Muscle layer of duodenum (tissue), 2 donors: ENCODE measurements around the gene DPT.

ENCODE experiments used
- H3K27ac ChIP-seq: one replicate; pipeline ENCODE4 v1.7.0; 2013; ENCODE audit warnings: mild to moderate bottlenecking, low read length
- H3K27me3 ChIP-seq: one replicate; pipeline ENCODE4 v1.7.0; 2013; ENCODE audit warnings: low read depth, mild to moderate bottlenecking, control low read depth, low read length
- H3K36me3 ChIP-seq, 2 donors: one replicate each; pipeline ENCODE4 v1.7.0; 2013; ENCODE audit warnings: low read length in 2 of 2, control low read depth in 1 of 2, mild to moderate bottlenecking in 1 of 2; ENCODE audit not compliant: insufficient read depth in 2 of 2, control insufficient read depth in 1 of 2
- H3K4me1 ChIP-seq, 2 donors: one replicate each; pipeline ENCODE4 v1.7.0; 2013; ENCODE audit warnings: low read length in 2 of 2, mild to moderate bottlenecking in 2 of 2, control low read depth in 1 of 2, moderate library complexity in 1 of 2; ENCODE audit not compliant: insufficient read depth in 2 of 2, control insufficient read depth in 1 of 2
- H3K4me3 ChIP-seq, 2 donors: one replicate each; pipeline ENCODE4 v1.7.0; 2013; ENCODE audit warnings: low read length in 2 of 2, low read depth in 1 of 2, mild to moderate bottlenecking in 1 of 2
- H3K9me3 ChIP-seq, 2 donors: one replicate each; pipeline ENCODE4 v1.7.0; 2013; ENCODE audit warnings: low read length in 2 of 2, control low read depth in 1 of 2, mild to moderate bottlenecking in 1 of 2; ENCODE audit not compliant: control insufficient read depth in 1 of 2
- donor health status: healthy.

DPT gene

DNA sequence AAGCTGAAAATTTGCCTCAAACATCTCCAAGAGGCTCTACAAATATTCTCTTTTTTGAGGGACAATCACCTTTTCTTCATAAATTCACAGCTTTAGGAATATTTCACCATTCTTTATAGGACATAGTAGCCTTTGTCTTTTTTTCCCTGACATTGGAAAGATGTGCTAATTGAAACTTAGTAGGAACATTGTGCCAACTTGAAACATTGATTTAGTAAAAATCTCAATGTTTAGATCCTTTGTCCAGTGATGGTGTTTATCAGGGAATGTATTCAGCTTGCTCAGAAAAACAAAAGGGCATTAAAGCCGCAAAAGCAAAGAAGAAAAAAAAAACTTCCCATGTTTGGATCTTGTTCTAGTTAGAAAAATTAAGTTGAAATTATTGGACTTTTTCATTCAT, 52.1 kb downstream of the DPT start:
- H3K27me3 ChIP-seq, result no peaks in the 10 kb centered on the region
- H3K36me3 ChIP-seq, result no peaks in the 10 kb centered on the region
- no peak overlapping the region for H3K27ac ChIP-seq
- no peaks in the 10 kb centered on the region for H3K4me1 ChIP-seq
- no peak overlapping the region for H3K4me3 ChIP-seq
- peaks cover 0 to 4% of the 10 kb centered on the region in 2 donors for H3K9me3 ChIP-seq

DNA sequence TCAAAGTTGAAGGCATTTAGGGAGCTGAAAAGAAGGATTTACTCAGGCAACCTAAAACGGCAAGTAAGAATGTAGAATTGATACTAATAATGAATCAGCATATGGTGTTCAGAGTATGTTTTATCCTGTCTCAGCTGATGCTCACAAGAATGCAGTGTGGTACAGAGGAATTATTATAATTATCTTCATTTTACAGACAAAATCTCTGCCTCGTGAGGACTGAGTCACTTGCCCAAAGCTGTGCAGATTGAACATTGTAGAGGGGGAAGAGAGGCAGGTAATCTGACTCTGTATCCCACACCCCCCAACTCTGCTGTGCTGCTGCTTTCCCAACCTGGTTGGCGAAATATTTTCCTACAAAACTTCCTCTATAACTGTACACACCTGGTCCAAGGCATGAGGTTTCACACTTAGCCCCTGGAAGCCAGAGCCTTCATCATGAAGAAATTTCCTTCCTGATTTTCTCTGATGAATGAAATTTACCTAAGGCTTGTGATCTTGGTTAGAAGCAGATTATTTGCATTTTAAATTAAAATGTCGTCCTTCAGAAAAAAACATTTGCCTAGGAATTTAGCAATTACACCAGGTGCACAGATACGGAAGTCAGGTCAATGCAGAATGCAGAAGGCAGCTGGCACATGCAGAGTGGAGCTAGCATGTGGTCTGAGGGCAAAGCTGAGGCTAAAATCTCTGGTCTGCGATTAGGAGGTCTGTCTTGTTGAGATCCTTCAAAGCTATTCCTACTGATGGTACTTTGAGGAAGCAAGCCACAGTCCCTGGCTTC, 52.8 kb downstream of the DPT start:
- peaks cover 0 to 4% of the 10 kb centered on the region in 2 donors for H3K9me3 ChIP-seq
- no peak overlapping the region for H3K4me3 ChIP-seq
- H3K36me3 ChIP-seq, result no peaks in the 10 kb centered on the region
- H3K4me1 ChIP-seq, result no peaks in the 10 kb centered on the region
- no peak overlapping the region for H3K27ac ChIP-seq
- no peaks in the 10 kb centered on the region for H3K27me3 ChIP-seq

DNA sequence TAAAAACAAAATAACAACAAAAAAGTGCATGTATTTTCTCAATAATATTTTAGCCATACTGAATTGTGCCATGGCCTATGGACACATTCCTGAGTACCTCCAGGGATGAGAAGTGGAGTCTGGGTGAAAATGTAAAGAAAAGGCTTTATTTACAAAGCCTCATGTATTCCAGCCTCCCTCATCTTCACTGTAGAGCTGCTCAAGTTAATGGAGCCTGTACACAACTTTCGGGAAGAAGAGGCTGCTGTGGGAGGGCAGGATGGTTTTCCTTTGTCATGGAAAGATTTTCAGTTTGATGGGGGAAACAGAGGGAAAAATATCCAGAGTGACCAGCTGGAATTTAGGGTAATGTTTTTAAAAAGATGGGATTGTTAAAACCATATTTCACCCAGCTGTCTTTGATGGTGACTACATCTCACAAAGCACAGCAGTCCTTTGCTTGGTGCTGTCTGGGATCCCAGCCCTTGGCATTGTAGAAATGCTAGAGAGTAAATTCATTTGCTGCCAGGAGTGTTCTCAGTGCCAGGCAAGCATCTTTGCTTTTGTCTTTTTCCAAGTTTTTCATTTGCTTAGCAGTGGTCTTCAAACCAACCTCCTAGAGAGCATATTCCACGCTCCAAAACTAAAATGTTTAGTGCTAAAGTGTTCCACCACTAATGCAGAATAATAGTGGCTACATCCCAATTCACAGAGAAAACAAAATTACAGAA, 54.9 kb downstream of the DPT start:
- Histone ChIP-seq H3K36me3 (no peaks in the 10 kb centered on the region), H3K27ac (no peak overlapping the region), H3K27me3 (no peaks in the 10 kb centered on the region), H3K4me3 (no peak overlapping the region), H3K4me1 (no peaks in the 10 kb centered on the region), H3K9me3 (peaks cover 0 to 4% of the 10 kb centered on the region in 2 donors)

DNA sequence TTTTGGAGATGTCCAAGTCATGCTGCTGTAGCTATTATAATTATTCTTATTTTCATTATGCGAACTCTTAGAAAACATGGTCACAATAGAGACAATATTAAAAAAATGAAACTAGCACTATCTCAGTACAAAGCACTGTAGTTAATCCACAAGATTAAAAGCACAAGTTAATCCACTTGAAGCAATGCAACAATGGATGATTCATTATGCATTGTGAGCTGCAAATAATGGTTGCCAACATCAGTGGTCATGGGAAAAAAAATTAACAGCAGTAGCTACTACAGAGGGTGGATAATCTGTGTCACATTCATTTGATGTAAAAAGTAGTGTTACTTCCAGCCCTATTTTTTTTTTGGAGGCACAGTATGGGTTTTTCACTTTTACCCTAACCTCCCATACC, 56.7 kb downstream of the DPT start:
- Histone ChIP-seq H3K4me1 (no peaks in the 10 kb centered on the region), H3K27ac (no peak overlapping the region), H3K4me3 (no peak overlapping the region), H3K36me3 (no peaks in the 10 kb centered on the region), H3K27me3 (no peaks in the 10 kb centered on the region), H3K9me3 (peaks cover 0 to 4% of the 10 kb centered on the region in 2 donors)

DNA sequence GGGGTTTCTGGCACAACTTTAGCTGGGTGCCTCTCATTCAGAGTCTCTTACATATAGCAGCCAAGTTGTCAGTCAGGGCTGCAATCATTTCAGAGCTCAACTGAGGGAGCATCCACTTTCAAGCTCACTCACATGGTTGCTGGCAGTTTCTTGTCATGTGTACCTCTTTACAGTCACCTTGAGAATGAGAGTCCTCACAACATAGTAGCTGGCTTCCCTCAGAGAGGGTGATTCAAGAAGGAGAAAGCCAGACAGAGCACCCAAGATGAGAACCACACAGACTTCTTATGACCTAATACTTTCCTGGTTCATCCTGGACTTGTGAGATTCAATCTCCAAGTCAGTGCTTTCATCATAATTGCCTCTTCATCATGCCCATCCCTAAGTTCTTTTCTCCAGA, 57.2 kb downstream of the DPT start:
- Histone ChIP-seq H3K27ac (no peak overlapping the region), H3K9me3 (peaks cover 0 to 4% of the 10 kb centered on the region in 2 donors), H3K4me3 (no peak overlapping the region), H3K4me1 (no peaks in the 10 kb centered on the region), H3K36me3 (no peaks in the 10 kb centered on the region), H3K27me3 (no peaks in the 10 kb centered on the region)

DNA sequence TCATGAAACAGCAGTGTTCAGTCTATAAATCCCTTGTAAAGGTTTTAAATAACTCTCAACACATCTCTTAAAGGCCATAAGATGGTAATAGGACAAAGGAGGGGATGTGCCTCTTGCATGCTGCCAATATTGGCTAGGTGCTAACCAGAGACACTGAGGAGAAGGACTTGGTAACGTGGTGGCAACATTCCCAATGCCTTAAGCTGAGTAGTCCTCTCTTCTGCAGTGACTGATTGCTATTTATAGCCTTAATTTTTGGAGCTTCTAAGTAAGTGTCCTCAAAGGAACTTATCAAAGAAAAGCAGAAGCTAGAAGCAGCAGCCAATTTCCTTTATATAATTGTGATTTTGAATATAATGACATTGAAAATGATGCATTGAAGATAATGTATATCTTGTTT, 63.0 kb downstream of the DPT start:
- H3K27me3 ChIP-seq, result no peaks in the 10 kb centered on the region
- H3K9me3 ChIP-seq, result no peaks in the 10 kb centered on the region
- no peak overlapping the region for H3K27ac ChIP-seq
- H3K4me3 ChIP-seq, result no peak overlapping the region
- no peaks in the 10 kb centered on the region for H3K36me3 ChIP-seq
- no peaks in the 10 kb centered on the region for H3K4me1 ChIP-seq

DNA sequence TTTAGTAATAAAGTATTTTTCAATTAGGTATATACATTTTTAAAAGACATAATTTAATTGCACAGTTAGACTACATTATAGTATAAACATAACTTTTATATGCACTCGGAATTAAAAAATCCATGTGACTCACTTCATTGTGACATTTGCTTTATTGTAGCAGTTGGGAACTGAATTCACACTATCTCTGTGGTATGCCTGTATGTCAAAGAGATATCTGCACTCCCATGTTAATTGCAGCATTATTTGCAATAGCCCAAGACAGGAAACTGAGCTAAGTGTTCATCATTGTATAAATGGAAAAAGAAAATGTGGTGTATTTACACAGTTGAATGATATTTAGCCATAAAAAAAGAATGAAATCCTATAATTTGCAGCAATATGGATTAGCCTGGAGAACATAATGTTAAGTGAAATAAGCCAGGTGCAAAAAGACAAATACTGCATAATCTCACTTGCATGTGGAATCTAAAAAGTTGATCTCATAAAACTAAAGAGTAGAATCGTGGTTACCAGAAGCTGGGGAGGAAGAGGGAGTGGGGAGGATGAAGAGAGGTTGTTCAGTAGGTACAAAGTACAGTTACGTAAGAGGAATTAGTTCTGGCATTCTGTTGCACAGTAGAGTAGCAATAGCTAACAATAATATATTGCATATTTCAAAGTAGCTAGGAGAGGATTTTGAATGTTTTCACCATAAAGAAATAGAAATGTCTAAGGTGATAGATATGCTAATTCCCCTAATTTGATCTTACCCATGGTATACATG, 64.8 kb downstream of the DPT start:
- H3K27ac ChIP-seq, result no peak overlapping the region

DNA sequence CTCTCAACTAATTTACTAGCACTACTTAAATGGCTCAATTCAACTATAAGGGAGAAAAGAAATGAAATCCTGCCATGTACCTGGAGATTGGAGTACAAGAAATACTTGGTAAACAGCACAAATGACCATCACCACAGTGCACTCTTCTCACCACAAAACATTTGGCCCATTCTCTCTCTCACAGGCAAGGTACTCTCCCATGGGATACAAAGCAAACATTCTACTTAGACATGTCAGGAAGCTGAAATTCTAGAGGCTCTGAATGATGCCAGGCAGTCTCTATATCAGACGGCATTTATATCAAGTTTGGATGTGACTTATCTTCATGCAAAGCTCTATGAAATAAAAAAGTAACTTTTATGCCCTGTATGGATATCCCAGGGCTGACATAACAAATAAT, 72.5 kb downstream of the DPT start:
- Histone ChIP-seq H3K36me3 (no peaks in the 10 kb centered on the region), H3K9me3 (no peaks in the 10 kb centered on the region), H3K27me3 (no peaks in the 10 kb centered on the region), H3K4me1 (no peaks in the 10 kb centered on the region), H3K27ac (no peak overlapping the region), H3K4me3 (no peak overlapping the region)

More for the DNA sequence above, 64.8 kb downstream of the DPT start:
- no peaks in the 10 kb centered on the region for H3K4me1 ChIP-seq
- H3K4me3 ChIP-seq, result no peak overlapping the region
- H3K9me3 ChIP-seq, result no peaks in the 10 kb centered on the region
- no peaks in the 10 kb centered on the region for H3K36me3 ChIP-seq
- H3K27me3 ChIP-seq, result no peaks in the 10 kb centered on the region

DNA sequence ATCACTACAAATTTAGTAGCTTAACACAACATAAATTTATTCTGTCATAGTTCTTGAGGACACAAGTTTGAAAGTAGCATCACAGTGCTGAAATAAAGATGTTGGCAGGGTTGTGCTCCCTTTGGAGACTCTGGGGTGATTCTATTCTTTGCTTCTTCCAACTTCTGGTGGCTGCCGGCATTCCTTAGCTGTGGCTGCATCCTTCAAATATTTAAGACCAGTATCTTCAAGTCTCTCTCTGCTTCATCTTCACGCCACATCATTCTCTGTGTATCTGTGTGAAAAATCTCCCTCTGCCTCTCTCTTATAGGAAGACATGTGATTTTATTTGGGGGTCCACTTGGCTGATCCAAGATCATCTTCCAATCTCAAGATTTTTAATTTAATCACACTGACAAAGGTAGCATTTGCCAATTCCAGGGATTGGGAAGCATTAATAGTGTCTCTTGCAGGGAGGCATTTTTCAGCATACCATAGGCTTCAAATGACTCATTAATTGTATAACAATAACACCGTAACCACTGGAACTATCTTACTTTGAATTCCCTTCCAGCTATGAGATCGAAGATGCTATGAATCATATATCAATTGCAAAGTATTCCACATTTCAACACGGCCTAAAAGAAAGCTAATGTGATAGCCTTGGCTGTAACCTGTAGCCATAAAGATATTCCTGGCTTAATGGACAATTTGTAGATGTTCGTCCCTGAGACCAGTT, 74.6 kb downstream of the DPT start:
- no peaks in the 10 kb centered on the region for H3K4me1 ChIP-seq
- H3K36me3 ChIP-seq, result no peaks in the 10 kb centered on the region
- H3K4me3 ChIP-seq, result no peak overlapping the region
- no peaks in the 10 kb centered on the region for H3K9me3 ChIP-seq
- no peaks in the 10 kb centered on the region for H3K27me3 ChIP-seq
- no peak overlapping the region for H3K27ac ChIP-seq

DNA sequence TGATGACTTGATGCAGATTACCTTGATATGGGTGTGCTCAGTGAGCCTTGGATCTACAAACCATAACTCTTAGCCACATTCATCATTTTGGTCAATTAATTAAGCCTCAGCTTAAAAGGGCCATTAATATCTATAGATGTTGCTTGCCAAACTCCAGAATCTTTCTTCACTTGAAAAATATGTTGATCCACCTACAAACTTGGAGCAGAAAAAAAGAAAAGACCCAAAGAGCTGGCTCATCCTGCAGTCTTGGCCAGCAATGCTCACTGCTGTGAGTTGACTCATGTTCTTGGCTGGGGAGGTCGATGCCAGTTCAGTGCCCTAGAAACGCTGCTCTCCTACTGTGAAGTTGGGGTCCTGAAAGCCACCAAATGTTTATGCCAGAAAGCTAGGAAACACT, 75.4 kb downstream of the DPT start:
- H3K36me3 ChIP-seq, result no peaks in the 10 kb centered on the region
- no peaks in the 10 kb centered on the region for H3K27me3 ChIP-seq
- H3K4me3 ChIP-seq, result no peak overlapping the region
- no peaks in the 10 kb centered on the region for H3K4me1 ChIP-seq
- no peaks in the 10 kb centered on the region for H3K9me3 ChIP-seq
- no peak overlapping the region for H3K27ac ChIP-seq

DNA sequence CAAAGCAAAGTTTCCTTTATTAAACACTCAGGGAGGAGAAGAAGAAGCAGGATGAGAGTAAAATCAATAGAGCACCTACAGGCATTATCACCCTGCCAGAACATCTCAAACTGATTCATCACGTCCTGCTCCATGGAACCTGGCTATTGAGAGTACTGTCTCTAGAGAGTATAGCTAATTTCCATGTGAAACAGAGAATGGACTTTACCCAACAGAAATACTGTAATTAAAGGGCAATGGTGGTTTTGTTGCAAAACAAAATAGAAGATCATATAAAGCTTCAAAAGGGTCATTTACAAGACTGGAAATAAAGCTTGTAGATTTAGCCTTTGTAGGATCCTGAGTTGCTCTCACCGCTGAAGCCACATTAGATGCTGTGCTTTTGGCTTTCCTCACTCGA, 83.3 kb downstream of the DPT start:
- no peaks in the 10 kb centered on the region for H3K27me3 ChIP-seq
- no peaks in the 10 kb centered on the region for H3K9me3 ChIP-seq
- no peaks in the 10 kb centered on the region for H3K36me3 ChIP-seq
- H3K27ac ChIP-seq, result no peak overlapping the region
- H3K4me3 ChIP-seq, result no peak overlapping the region
- H3K4me1 ChIP-seq, result no peaks in the 10 kb centered on the region
